WTC11 (cell line): ENCODE results near the gene AQP2.

Experiments
- CBFB ChIP-seq: sonication (generic); formaldehyde crosslinking; IDR thresholded peaks from 2 replicates; pipeline ENCODE4 v1.8.1; 2022; ENCODE audit warnings: mild to moderate bottlenecking, low read depth, missing genetic modification reagents
- CREB1 ChIP-seq: sonication (generic); formaldehyde crosslinking; IDR thresholded peaks from 2 replicates; pipeline ENCODE4 v1.8.0; 2023; ENCODE audit warnings: mild to moderate bottlenecking, missing genetic modification reagents
- ESRRA ChIP-seq: sonication (generic); formaldehyde crosslinking; IDR thresholded peaks from 2 replicates; pipeline ENCODE4 v1.8.1; 2022; ENCODE audit warnings: mild to moderate bottlenecking, missing genetic modification reagents, borderline replicate concordance
- NFE2L1 ChIP-seq: sonication (generic); formaldehyde crosslinking; IDR thresholded peaks from 2 replicates; pipeline ENCODE4 v1.8.1; 2023; ENCODE audit warnings: missing genetic modification reagents
- NFYB ChIP-seq: sonication (generic); formaldehyde crosslinking; conservative IDR thresholded peaks from 2 replicates; pipeline ENCODE4 v1.8.0; 2022; ENCODE audit warnings: low read depth, missing genetic modification reagents
- RORB ChIP-seq: fragments of 250-450 bp; sonication (Bioruptor Pico); IDR thresholded peaks from 2 replicates; pipeline ENCODE4 v1.9.0; 2021; ENCODE audit warnings: mild to moderate bottlenecking
- SP1 ChIP-seq: sonication (generic); formaldehyde crosslinking; conservative IDR thresholded peaks from 2 replicates; pipeline ENCODE4 v1.8.1; 2022; ENCODE audit warnings: missing genetic modification reagents
- TF ChIP-seq, protein P1 (sequence below): fragments of 200-600 bp; IDR thresholded peaks from 2 replicates; pipeline ENCODE4 v1.8.0; 2022; ENCODE audit warnings: antibody characterized with exemption
- TF ChIP-seq, protein P2 (sequence below): sonication (generic); formaldehyde crosslinking; conservative IDR thresholded peaks from 2 replicates; pipeline ENCODE4 v1.8.1; 2023; ENCODE audit warnings: mild to moderate bottlenecking, low read depth, missing genetic modification reagents, moderate library complexity
- TF ChIP-seq, protein P3 (sequence below): sonication (generic); formaldehyde crosslinking; IDR thresholded peaks from 2 replicates; pipeline ENCODE4 v1.8.1; 2023; ENCODE audit warnings: mild to moderate bottlenecking, missing genetic modification reagents
- TF ChIP-seq, protein P4 (sequence below): sonication (generic); formaldehyde crosslinking; IDR thresholded peaks from 2 replicates; pipeline ENCODE4 v1.8.0; 2022; ENCODE audit warnings: mild to moderate bottlenecking, missing genetic modification reagents
- TF ChIP-seq, protein P5 (sequence below): sonication (generic); formaldehyde crosslinking; IDR thresholded peaks from 2 replicates; pipeline ENCODE4 v1.8.0; 2022; ENCODE audit warnings: mild to moderate bottlenecking, missing genetic modification reagents

DNA sequence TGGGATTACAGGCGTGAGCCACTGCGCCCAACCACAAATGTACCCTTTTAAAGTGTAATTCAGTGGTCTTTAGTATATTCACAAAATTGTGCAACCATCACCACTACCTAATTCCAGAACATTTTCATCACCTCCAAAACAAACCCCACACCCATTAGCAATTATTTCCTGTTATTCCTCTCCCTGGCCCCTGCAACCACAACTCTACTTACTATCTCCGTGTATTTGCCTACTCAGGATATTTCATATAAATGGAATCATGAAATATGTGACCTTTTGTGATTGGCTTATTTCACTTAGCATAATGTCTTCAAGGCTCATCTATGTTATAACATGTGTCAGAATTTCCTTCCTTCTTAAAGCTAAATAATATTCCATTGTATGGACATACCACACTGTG, 16.0 kb upstream of the AQP2 start:
- TF ChIP-seq ESRRA (CRISPR knock-in tag), result no peak
- TF ChIP-seq, protein P1, sequence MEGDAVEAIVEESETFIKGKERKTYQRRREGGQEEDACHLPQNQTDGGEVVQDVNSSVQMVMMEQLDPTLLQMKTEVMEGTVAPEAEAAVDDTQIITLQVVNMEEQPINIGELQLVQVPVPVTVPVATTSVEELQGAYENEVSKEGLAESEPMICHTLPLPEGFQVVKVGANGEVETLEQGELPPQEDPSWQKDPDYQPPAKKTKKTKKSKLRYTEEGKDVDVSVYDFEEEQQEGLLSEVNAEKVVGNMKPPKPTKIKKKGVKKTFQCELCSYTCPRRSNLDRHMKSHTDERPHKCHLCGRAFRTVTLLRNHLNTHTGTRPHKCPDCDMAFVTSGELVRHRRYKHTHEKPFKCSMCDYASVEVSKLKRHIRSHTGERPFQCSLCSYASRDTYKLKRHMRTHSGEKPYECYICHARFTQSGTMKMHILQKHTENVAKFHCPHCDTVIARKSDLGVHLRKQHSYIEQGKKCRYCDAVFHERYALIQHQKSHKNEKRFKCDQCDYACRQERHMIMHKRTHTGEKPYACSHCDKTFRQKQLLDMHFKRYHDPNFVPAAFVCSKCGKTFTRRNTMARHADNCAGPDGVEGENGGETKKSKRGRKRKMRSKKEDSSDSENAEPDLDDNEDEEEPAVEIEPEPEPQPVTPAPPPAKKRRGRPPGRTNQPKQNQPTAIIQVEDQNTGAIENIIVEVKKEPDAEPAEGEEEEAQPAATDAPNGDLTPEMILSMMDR, result no peak
- TF ChIP-seq, protein P2, sequence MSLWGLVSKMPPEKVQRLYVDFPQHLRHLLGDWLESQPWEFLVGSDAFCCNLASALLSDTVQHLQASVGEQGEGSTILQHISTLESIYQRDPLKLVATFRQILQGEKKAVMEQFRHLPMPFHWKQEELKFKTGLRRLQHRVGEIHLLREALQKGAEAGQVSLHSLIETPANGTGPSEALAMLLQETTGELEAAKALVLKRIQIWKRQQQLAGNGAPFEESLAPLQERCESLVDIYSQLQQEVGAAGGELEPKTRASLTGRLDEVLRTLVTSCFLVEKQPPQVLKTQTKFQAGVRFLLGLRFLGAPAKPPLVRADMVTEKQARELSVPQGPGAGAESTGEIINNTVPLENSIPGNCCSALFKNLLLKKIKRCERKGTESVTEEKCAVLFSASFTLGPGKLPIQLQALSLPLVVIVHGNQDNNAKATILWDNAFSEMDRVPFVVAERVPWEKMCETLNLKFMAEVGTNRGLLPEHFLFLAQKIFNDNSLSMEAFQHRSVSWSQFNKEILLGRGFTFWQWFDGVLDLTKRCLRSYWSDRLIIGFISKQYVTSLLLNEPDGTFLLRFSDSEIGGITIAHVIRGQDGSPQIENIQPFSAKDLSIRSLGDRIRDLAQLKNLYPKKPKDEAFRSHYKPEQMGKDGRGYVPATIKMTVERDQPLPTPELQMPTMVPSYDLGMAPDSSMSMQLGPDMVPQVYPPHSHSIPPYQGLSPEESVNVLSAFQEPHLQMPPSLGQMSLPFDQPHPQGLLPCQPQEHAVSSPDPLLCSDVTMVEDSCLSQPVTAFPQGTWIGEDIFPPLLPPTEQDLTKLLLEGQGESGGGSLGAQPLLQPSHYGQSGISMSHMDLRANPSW (CRISPR knock-in tag), result no peak
- TF ChIP-seq NFE2L1 (CRISPR knock-in tag), result no peak
- TF ChIP-seq NFYB (CRISPR knock-in tag), result no peak
- no peak for TF ChIP-seq CBFB (CRISPR knock-in tag)
- TF ChIP-seq CREB1 (CRISPR knock-in tag), result no peak
- TF ChIP-seq RORB (CRISPR knock-in tag), result no peak
- TF ChIP-seq SP1 (CRISPR knock-in tag), result no peak
- TF ChIP-seq, protein P3, sequence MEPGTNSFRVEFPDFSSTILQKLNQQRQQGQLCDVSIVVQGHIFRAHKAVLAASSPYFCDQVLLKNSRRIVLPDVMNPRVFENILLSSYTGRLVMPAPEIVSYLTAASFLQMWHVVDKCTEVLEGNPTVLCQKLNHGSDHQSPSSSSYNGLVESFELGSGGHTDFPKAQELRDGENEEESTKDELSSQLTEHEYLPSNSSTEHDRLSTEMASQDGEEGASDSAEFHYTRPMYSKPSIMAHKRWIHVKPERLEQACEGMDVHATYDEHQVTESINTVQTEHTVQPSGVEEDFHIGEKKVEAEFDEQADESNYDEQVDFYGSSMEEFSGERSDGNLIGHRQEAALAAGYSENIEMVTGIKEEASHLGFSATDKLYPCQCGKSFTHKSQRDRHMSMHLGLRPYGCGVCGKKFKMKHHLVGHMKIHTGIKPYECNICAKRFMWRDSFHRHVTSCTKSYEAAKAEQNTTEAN (CRISPR knock-in tag), result no peak
- TF ChIP-seq, protein P4, sequence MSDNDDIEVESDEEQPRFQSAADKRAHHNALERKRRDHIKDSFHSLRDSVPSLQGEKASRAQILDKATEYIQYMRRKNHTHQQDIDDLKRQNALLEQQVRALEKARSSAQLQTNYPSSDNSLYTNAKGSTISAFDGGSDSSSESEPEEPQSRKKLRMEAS (CRISPR knock-in tag), result no peak
- TF ChIP-seq, protein P5, sequence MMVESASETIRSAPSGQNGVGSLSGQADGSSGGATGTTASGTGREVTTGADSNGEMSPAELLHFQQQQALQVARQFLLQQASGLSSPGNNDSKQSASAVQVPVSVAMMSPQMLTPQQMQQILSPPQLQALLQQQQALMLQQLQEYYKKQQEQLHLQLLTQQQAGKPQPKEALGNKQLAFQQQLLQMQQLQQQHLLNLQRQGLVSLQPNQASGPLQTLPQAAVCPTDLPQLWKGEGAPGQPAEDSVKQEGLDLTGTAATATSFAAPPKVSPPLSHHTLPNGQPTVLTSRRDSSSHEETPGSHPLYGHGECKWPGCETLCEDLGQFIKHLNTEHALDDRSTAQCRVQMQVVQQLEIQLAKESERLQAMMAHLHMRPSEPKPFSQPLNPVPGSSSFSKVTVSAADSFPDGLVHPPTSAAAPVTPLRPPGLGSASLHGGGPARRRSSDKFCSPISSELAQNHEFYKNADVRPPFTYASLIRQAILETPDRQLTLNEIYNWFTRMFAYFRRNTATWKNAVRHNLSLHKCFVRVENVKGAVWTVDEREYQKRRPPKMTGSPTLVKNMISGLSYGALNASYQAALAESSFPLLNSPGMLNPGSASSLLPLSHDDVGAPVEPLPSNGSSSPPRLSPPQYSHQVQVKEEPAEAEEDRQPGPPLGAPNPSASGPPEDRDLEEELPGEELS (CRISPR knock-in tag), result no peak
